SHP77 treated with DMSO at 0.1 percent for 48 hours (cell line): Measurements from ENCODE around the gene SNX17.
A peak's percentile ranks its signal among the peaks of the same experiment; 100 is the strongest.
"Not testable (repeated sequence)": the region's sequence is repeated elsewhere in the genome, so short reads cannot be mapped to it uniquely, and the experiment has no call there.

Experiments used
- DNase-seq: peaks from one replicate; lab custom pipeline; 2025; lab: John Stamatoyannopoulos, UW

Gene SNX17

GRCh38 chr2:27398962-27399361, 28.5 kb downstream of the SNX17 start:
- no peak for DNase-seq

DNA sequence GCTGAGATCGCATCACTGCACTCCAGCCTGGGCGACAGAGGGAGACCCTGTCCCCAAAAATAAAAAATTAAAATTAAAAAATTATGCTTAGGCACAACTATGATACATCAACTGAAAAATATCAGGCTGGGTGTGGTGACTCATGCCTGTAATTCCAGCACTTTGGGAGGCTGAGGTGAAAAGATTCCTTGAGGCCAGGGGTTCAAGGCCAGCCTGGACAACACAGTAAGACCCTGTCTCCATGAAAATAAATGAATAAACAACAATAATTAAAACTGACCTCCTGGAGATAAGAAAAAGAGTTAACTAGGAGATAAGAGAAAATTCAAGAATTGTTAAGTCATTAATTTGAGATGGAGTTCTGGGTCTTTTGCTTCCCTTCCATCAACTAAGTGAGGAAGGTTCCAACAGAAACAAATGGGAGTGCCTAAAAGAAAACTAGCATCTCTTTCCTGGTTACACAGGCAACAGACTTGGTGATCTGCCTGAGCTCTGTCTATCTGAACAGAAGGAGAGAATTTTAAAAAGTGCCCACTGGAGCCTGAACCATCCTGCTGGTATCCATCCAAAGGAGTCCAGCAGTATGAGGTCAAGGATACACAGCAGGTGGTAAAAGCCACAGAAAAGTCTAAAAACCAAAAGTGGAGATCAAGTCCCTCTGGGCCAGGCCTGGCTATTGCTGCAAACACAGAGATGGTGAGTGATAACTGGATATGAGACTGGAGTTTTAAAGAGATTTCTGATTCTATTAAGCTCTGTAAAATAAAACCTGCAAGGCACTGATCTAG, 30.1 kb downstream of the SNX17 start:
- DNase-seq, result no peak

DNA sequence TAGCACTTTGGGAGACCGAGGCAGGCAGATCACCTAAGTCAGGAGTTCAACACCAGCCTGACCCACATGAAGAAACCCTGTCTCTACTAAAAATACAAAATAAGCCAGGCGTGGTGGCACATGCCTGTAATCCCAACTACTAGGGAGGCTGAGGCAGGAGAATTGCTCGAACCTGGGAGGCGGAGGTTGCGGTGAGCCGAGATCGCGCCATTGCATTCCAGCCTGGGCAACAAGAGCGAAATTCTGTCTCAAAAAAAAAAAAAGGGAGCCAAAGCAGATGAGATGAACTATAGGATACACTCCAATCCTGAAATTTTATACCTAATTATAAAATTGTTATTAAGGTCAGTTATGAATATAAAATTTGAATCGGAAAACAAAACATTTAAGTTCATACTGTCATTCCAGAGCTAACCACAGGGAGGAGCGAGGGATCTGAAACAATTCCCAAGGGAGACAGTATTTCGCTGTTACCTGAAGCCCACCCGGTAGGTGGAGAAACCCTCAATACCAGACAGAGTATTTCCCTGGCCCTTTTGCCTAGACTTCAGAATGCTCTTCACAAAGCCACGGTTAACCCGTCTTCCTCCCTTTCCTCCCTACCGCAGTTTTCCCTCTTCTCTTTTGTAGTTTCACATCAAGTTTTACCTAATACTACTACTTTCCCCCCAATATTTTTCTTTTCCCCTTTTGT, 37.5 kb downstream of the SNX17 start:
- peak; percentile 22 for DNase-seq

DNA sequence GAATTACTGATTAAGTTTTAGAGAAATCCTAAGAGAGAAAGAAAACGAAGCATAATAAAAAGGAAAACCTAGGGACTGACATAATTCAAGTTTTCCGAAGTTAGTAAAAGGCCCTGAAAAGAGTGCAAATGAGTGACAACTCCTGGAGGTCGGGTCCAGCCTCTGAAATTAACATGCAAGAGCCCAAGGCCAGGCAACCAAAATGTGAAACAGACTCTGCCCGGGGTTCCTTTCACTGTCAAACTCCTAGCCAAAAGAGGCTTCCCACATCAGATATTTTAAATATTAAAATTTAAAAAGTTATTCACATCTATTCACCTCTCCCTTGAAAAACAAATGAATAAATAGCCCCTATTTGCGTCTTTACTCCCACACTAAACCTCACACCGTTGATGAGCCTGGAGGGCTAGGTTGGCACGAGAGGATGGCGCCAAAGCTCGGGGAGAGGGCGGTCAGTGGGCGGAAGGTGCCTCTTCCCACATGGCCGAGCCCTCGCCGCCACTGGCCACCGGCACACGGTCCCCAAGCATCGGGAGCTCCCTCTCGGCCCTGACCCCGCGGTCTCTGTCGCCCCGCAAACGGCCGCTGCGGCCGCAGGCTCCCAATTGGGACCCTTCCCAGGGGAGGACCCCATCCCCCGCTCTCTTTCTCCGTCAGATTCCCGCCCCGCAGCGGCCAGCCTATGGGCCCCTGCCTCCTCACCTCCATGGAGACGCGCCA, 38.3 kb downstream of the SNX17 start:
- DNase-seq, result no peak

- peak; percentile 75 for DNase-seq
Measured at GRCh38 chr2:27409321-27410073, 39.1 kb downstream of the SNX17 start, which contains the start of gene PPM1G. TSS of gene PPM1G (minus strand) at chr2:27409591. CDS start at chr2:27409422, 169 bp downstream.

- no peak for DNase-seq
Measured at GRCh38 chr2:27412419-27413152, 42.2 kb downstream of the SNX17 start.

DNA sequence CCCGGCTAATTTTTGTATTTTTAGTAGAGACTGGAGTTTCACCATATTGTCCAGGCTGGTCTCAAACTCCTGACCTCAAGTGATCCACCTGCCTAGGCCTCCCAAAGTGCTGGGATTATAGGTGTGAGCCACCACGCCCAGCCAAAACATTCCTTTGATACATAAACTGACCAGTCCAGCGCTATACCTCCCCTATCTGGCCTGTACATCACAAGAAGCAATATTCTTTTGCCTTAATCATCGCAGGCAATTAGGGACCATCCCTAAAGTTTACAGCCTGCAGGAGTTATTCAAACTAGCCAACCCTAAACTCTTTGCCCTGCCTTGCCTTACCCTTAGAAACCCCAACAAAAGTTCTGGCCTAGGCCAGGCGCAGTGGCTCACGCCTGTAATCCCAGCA, 45.7 kb downstream of the SNX17 start:
- no peak for DNase-seq

- no peak for DNase-seq
Measured at GRCh38 chr2:27420996-27421395, 50.6 kb downstream of the SNX17 start.

- no peak for DNase-seq
Measured at GRCh38 chr2:27421660-27422250, 51.3 kb downstream of the SNX17 start.

GRCh38 chr2:27422958-27423357, 52.5 kb downstream of the SNX17 start:
- no peak for DNase-seq

- not testable (repeated sequence) for DNase-seq
Measured at GRCh38 chr2:27425039-27425438, 54.6 kb downstream of the SNX17 start.
